Measurements from ENCODE around the gene GNG14.

The GNG14 gene

GRCh38 chr19:12657966-12658365 lies 29.8 kb upstream of the GNG14 start:
- no peak overlapping the region for H3K4me3 ChIP-seq (ENCODE audit: low read depth, low read length)
- TF ChIP-seq CTCF (IDR thresholded peaks at IDR 0.05; ENCODE audit: borderline replicate concordance, insufficient read depth, low read depth, low read length): no peak

GRCh38 chr19:12660980-12661379 lies 26.8 kb upstream of the GNG14 start:
- no peak overlapping the region for H3K4me3 ChIP-seq (ENCODE audit: low read depth, low read length)
- TF ChIP-seq CTCF (IDR thresholded peaks at IDR 0.05; ENCODE audit: borderline replicate concordance, insufficient read depth, low read depth, low read length): no peak

- H3K4me3 ChIP-seq (ENCODE audit: low read depth, low read length): peak overlapping the region; percentile 72
Measured at GRCh38 chr19:12664406-12665280, 23.2 kb upstream of the GNG14 start.

GRCh38 chr19:12665281-12665573 lies 22.6 kb upstream of the GNG14 start:
- TF ChIP-seq CTCF (IDR thresholded peaks at IDR 0.05; ENCODE audit: borderline replicate concordance, insufficient read depth, low read depth, low read length): no peak
- H3K4me3 ChIP-seq (ENCODE audit: low read depth, low read length): peak overlapping the region; percentile 72

More at GRCh38 chr19:12664406-12665280, 23.2 kb upstream of the GNG14 start:
- TF ChIP-seq CTCF (IDR thresholded peaks at IDR 0.05; ENCODE audit: borderline replicate concordance, insufficient read depth, low read depth, low read length): no peak

- H3K4me3 ChIP-seq (ENCODE audit: low read depth, low read length): peak overlapping the region; percentile 72
- TF ChIP-seq CTCF (IDR thresholded peaks at IDR 0.05; ENCODE audit: borderline replicate concordance, insufficient read depth, low read depth, low read length): no peak
Measured at GRCh38 chr19:12665671-12666264, 22.0 kb upstream of the GNG14 start.

- no peak for TF ChIP-seq CTCF (IDR thresholded peaks at IDR 0.05; ENCODE audit: borderline replicate concordance, insufficient read depth, low read depth, low read length)
- peak within 1 kb of the TSS; percentile 72 for H3K4me3 ChIP-seq (ENCODE audit: low read depth, low read length)
Measured at GRCh38 chr19:12666265-12667048, 21.3 kb upstream of the GNG14 start, which contains the start of the genes MAN2B1 and WDR83. Gene MAN2B1 (minus strand): TSS chr19:12666742. CDS start chr19:12666701, 41 bp downstream. Gene WDR83 (plus strand): TSS chr19:12666807. CDS start chr19:12669791, 2,984 bp downstream.

Data from GM12875 (cell line).